HepG2 (cell line): ENCODE measurements around the gene VDR. TPM values are rescaled to one million over a fixed set of nuclear protein-coding genes. Genes with fewer than 3 reads are reported as not detected.

Source experiments
- ATAD3A ChIP-seq: sonication (generic); formaldehyde crosslinking; IDR thresholded peaks from 2 replicates; pipeline ENCODE4 v1.4.0; 2020; ENCODE audit warnings: missing genetic modification reagents
- BRCA1 ChIP-seq: sonication (generic); formaldehyde crosslinking; IDR thresholded peaks from 2 replicates; pipeline ENCODE4 v1.4.0; 2020; ENCODE audit warnings: missing genetic modification reagents
- ELF3 ChIP-seq: IDR thresholded peaks from 2 replicates; pipeline ENCODE4 v1.6.1; 2016; ENCODE audit warnings: missing genetic modification reagents, missing compliant biosample characterization
- FOSL2 ChIP-seq: sonication (generic); formaldehyde crosslinking; IDR thresholded peaks from 2 replicates; pipeline ENCODE4 v1.4.0; 2020; ENCODE audit warnings: missing genetic modification reagents
- FOXP1 ChIP-seq, 2 experiments: fragments of 450-650 bp in 1 of 2; IDR thresholded peaks; 2 replicates each; pipeline ENCODE4 v1.6.1; 2017 to 2018; ENCODE audit warnings: antibody characterized with exemption in 1 of 2
- HOXA3 ChIP-seq: sonication (generic); formaldehyde crosslinking; IDR thresholded peaks from 2 replicates; pipeline ENCODE4 v1.5.0; 2020; ENCODE audit warnings: missing genetic modification reagents
- MIXL1 ChIP-seq: IDR thresholded peaks from 2 replicates; pipeline ENCODE4 v1.6.1; 2016
- NKX3-1 ChIP-seq: sonication (generic); formaldehyde crosslinking; IDR thresholded peaks from 2 replicates; pipeline ENCODE4 v1.5.0; 2020; ENCODE audit warnings: missing genetic modification reagents
- NR2F2 ChIP-seq: IDR thresholded peaks from 2 replicates; pipeline ENCODE4 v1.6.1; 2012; ENCODE audit warnings: low read depth, inconsistent platforms, borderline replicate concordance
- NRL ChIP-seq: sonication (generic); formaldehyde crosslinking; IDR thresholded peaks from 2 replicates; pipeline ENCODE4 v1.5.0; 2020; ENCODE audit warnings: missing genetic modification reagents, mild to moderate bottlenecking, moderate library complexity, borderline replicate concordance
- POLR2AphosphoS2 ChIP-seq: IDR thresholded peaks from 2 replicates; pipeline ENCODE4 v1.6.1; 2011; ENCODE audit warnings: low read depth, low read length, improper control_type of control experiment
- POLR2AphosphoS5 ChIP-seq: IDR thresholded peaks from 2 replicates; pipeline ENCODE4 v1.6.1; 2012; ENCODE audit warnings: low read depth, low read length
- PTBP1 ChIP-seq: fragments of 200-400 bp; formaldehyde crosslinking; IDR thresholded peaks from 2 replicates; pipeline ENCODE4 v1.6.1; 2018; ENCODE audit warnings: low read length, low read depth; ENCODE audit not compliant: poor library complexity, severe bottlenecking
- RAD21 ChIP-seq: fragments of 450-650 bp; formaldehyde crosslinking; IDR thresholded peaks from 2 replicates; pipeline ENCODE4 v1.5.0; 2020; ENCODE audit warnings: mild to moderate bottlenecking
- STAG1 ChIP-seq: sonication (generic); formaldehyde crosslinking; IDR thresholded peaks from 2 replicates; pipeline ENCODE4 v1.4.0; 2020; ENCODE audit warnings: missing genetic modification reagents
- XRCC5 ChIP-seq: fragments of 200-400 bp; formaldehyde crosslinking; optimal IDR thresholded peaks from 2 replicates; pipeline ENCODE3; 2017; ENCODE audit warnings: mild to moderate bottlenecking, low read length
- ZKSCAN1 ChIP-seq: fragments of 150-350 bp; IDR thresholded peaks from 2 replicates; pipeline ENCODE4 v1.6.1; 2014; ENCODE audit warnings: low read length
- ZNF121 ChIP-seq: sonication (generic); formaldehyde crosslinking; IDR thresholded peaks from 2 replicates; pipeline ENCODE4 v1.5.0; 2020; ENCODE audit warnings: mild to moderate bottlenecking, missing genetic modification reagents
- ZNF430 ChIP-seq: sonication (generic); formaldehyde crosslinking; IDR thresholded peaks from 2 replicates; pipeline ENCODE4 v1.9.0; 2021; ENCODE audit warnings: mild to moderate bottlenecking, missing genetic modification reagents
- ZNF577 ChIP-seq: sonication (generic); formaldehyde crosslinking; IDR thresholded peaks from 2 replicates; pipeline ENCODE4 v1.4.0; 2020; ENCODE audit warnings: mild to moderate bottlenecking, low read depth, missing genetic modification reagents, borderline replicate concordance
- ZNF614 ChIP-seq: IDR thresholded peaks from 2 replicates; pipeline ENCODE4 v1.6.1; 2018; ENCODE audit warnings: missing biosample characterization, missing genetic modification reagents, inconsistent platforms, borderline replicate concordance
- polyA plus RNA-seq, 8 experiments: library from polyadenylated mRNA; depleted of rRNA in 3 of 8; stranded (reverse) in 7 of 8; unstranded in 1 of 8; fragments of >200 nt; fragmentation: Illumina TruSeq in 4 of 8; extraction: Trizol in 4 of 8; gene quantifications; 2 replicates each; pipeline versions ENCODE4 v1.2.1 to v1.2.3, GENCODE V29; 2011 to 2016; ENCODE audit warnings: low read depth in 4 of 8, missing spikeins in 1 of 8, mixed read lengths in 1 of 8; ENCODE audit not compliant: insufficient read depth in 1 of 8
- total RNA-seq, 5 experiments: library from RNA; depleted of rRNA; stranded (reverse); fragments of >200 nt; fragmentation: Illumina TruSeq; extraction: Trizol; gene quantifications; 2 replicates each; pipeline ENCODE4 v1.2.3, GENCODE V29; 2016; ENCODE audit warnings: low read depth in 1 of 5
- TF ChIP-seq, protein P1 (sequence below): IDR thresholded peaks from 2 replicates; pipeline ENCODE4 v1.6.1; 2016; ENCODE audit warnings: missing genetic modification reagents, missing compliant biosample characterization
- TF ChIP-seq, protein P2 (sequence below): sonication (generic); formaldehyde crosslinking; IDR thresholded peaks from 2 replicates; pipeline ENCODE4 v1.8.0; 2022; ENCODE audit warnings: low read depth, missing genetic modification reagents
- TF ChIP-seq, protein P3 (sequence below): sonication (generic); formaldehyde crosslinking; IDR thresholded peaks from 2 replicates; pipeline ENCODE4 v1.5.1; 2020; ENCODE audit warnings: missing genetic modification reagents, mild to moderate bottlenecking, borderline replicate concordance
- TF ChIP-seq, protein P4 (sequence below): sonication (generic); formaldehyde crosslinking; IDR thresholded peaks from 2 replicates; pipeline ENCODE4 v1.5.1; 2020; ENCODE audit warnings: missing genetic modification reagents, mild to moderate bottlenecking, borderline replicate concordance
- TF ChIP-seq, protein P5 (sequence below): IDR thresholded peaks from 2 replicates; pipeline ENCODE4 v1.6.1; 2018; ENCODE audit warnings: missing genetic modification reagents

VDR gene
- total and polyA plus RNA-seq, 2 of the 13 experiments (the other 11 are each of a cell fraction or from before 2014, with no cell fraction given): 0.08 to 0.33 TPM

DNA sequence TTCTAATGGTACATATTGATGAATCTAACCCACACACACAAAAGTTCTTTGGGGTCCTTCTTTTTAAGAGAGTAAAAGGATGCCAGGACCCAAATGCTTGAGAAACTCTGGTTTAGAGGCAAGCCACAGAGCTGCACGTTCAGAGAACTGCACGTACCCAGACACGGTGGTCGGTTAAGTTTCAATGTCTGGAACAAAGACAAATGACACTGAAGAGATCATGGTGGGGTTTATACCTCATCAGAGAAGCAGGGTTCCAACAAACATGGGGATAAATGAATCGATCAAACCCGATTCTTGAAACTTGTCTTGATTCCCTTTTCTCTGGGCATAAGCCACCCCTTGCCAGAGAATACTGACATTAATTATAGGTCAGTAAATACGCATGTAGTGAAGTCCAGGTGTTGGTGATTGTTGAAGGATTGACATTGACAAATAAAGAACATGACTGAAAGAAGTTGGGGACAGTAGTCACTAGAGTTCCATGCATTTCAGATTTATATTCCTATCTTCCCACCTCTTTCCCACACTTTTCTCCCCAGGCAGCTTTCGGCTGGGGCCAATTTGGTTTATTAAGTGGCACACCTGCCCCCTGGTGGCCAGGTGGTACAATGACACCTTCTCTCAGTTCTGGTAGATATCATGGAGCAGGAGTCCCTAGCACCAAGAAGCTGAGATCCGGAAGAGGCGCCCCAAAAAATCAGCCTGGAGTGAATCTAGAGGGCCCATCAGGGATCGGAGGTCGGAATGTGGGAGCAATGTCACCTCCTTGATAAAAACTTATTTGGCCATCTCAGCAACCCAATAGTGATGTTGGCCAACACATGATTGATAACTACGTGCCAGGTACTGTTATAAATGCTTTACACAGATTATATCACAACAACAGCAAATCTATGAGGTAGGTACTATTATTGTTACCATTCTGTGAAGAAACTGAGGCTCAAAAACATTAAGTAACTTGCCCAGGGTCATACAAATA lies 67.3 kb downstream of the VDR start (continued):
- TF ChIP-seq HOXA3 (CRISPR knock-in tag) (no peak), NR2F2 (no peak), XRCC5 (peak; percentile 21), RAD21 (CRISPR knock-in tag) (peak; percentile 57; the same call in 1 of the 2 replicates), ELF3 (CRISPR knock-in tag) (0 out of 2 replicates have a peak, but pooled peaks have one; percentile 21), ZKSCAN1 (0 out of 2 replicates have a peak, but pooled peaks have one; percentile 21), ZNF121 (no peak), BRCA1 (CRISPR knock-in tag) (no peak), ZNF614 (CRISPR knock-in tag) (no peak), PTBP1 (no peak), MIXL1 (CRISPR knock-in tag) (peak; percentile 58; the same call in 1 of the 2 replicates), FOXP1 (IDR thresholded peaks at IDR 0.05) (no peak), FOXP1 (CRISPR knock-in tag; IDR thresholded peaks at IDR 0.05) (no peak), POLR2AphosphoS5 (no peak), ZNF430 (no peak), STAG1 (CRISPR knock-in tag) (peak; percentile 82), ZNF577 (CRISPR knock-in tag) (no peak), FOSL2 (0 out of 2 replicates have a peak, but pooled peaks have one; percentile 25), NKX3-1 (no peak), NRL (CRISPR knock-in tag) (no peak), ATAD3A (no peak), POLR2AphosphoS2 (no peak)
- TF ChIP-seq, protein P1, sequence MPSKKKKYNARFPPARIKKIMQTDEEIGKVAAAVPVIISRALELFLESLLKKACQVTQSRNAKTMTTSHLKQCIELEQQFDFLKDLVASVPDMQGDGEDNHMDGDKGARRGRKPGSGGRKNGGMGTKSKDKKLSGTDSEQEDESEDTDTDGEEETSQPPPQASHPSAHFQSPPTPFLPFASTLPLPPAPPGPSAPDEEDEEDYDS (CRISPR knock-in tag): no peak
- TF ChIP-seq, protein P2, sequence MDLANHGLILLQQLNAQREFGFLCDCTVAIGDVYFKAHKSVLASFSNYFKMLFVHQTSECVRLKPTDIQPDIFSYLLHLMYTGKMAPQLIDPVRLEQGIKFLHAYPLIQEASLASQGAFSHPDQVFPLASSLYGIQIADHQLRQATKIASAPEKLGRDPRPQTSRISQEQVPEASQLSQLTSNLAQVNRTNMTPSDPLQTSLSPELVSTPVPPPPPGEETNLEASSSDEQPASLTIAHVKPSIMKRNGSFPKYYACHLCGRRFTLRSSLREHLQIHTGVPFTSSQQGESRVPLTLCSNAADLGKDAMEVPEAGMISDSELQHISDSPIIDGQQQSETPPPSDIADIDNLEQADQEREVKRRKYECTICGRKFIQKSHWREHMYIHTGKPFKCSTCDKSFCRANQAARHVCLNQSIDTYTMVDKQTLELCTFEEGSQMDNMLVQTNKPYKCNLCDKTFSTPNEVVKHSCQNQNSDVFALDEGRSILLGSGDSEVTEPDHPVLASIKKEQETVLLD: no peak
- TF ChIP-seq, protein P3, sequence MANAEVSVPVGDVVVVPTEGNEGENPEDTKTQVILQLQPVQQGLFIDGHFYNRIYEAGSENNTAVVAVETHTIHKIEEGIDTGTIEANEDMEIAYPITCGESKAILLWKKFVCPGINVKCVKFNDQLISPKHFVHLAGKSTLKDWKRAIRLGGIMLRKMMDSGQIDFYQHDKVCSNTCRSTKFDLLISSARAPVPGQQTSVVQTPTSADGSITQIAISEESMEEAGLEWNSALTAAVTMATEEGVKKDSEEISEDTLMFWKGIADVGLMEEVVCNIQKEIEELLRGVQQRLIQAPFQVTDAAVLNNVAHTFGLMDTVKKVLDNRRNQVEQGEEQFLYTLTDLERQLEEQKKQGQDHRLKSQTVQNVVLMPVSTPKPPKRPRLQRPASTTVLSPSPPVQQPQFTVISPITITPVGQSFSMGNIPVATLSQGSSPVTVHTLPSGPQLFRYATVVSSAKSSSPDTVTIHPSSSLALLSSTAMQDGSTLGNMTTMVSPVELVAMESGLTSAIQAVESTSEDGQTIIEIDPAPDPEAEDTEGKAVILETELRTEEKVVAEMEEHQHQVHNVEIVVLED (CRISPR knock-in tag): no peak
- TF ChIP-seq, protein P4, sequence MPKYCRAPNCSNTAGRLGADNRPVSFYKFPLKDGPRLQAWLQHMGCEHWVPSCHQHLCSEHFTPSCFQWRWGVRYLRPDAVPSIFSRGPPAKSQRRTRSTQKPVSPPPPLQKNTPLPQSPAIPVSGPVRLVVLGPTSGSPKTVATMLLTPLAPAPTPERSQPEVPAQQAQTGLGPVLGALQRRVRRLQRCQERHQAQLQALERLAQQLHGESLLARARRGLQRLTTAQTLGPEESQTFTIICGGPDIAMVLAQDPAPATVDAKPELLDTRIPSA: no peak
- TF ChIP-seq, protein P5, sequence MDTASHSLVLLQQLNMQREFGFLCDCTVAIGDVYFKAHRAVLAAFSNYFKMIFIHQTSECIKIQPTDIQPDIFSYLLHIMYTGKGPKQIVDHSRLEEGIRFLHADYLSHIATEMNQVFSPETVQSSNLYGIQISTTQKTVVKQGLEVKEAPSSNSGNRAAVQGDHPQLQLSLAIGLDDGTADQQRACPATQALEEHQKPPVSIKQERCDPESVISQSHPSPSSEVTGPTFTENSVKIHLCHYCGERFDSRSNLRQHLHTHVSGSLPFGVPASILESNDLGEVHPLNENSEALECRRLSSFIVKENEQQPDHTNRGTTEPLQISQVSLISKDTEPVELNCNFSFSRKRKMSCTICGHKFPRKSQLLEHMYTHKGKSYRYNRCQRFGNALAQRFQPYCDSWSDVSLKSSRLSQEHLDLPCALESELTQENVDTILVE (CRISPR knock-in tag): 0 out of 2 replicates have a peak, but pooled peaks have one; percentile 19
